ENCODE results near the gene LPA. TPM values are rescaled to one million over a fixed set of nuclear protein-coding genes. Genes with fewer than 3 reads are reported as not detected.
A peak's percentile ranks its signal among the peaks of the same experiment; 100 is the strongest.

Gene LPA
- total RNA-seq, 2 donors from 2014 or later, result 0.52 to 3.6 TPM

DNA sequence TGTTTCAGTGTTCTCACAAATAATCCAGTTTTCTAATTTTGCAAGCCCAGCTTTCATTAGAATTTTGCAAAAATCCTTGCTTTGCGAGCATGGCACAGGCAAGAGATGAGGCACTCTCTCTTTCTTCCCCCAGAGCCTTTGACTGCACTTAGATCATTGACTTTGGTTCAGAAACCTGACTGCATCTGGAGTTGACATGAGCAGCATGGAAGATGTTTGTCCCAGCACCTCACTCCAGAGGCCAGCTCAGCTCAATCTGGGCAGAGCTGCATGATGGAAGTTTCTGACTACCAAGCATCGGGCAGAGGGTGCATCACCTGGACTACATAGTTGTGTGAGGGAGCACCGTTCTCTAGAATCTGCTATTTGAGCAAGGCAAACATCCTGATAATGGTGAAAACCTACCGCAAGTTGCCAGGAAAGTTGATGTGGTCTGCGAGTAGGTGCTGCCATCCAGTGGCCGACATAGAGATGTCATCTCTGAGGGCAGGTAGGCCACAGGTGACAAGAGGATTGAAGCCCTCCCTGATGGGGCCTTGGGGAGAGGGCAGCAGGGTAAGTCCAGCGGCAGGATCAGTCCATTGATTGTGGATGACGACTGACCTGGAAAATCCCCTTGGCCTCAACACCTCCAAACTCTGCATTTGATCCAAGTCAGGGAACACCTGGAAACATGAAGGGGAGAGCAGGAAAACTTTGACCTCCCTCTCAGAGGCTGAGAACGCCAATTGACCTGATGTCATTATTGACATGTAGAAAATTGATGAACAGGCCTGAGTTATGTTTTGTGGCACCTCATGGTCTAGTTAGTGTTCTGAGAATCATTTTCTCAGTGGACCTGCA is 3.8 kb upstream of the LPA start:
- TF ChIP-seq, protein P1, sequence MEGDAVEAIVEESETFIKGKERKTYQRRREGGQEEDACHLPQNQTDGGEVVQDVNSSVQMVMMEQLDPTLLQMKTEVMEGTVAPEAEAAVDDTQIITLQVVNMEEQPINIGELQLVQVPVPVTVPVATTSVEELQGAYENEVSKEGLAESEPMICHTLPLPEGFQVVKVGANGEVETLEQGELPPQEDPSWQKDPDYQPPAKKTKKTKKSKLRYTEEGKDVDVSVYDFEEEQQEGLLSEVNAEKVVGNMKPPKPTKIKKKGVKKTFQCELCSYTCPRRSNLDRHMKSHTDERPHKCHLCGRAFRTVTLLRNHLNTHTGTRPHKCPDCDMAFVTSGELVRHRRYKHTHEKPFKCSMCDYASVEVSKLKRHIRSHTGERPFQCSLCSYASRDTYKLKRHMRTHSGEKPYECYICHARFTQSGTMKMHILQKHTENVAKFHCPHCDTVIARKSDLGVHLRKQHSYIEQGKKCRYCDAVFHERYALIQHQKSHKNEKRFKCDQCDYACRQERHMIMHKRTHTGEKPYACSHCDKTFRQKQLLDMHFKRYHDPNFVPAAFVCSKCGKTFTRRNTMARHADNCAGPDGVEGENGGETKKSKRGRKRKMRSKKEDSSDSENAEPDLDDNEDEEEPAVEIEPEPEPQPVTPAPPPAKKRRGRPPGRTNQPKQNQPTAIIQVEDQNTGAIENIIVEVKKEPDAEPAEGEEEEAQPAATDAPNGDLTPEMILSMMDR (IDR thresholded peaks at IDR 0.05), result peak; percentile 37 to 68 (median 53)
- TF ChIP-seq POLR2A (IDR thresholded peaks at IDR 0.05), result no peak
- peaks cover 0 to 5% of the 10 kb centered on the region in 2 donors for H3K27me3 ChIP-seq
- peaks cover 3% of the 10 kb centered on the region for H3K4me1 ChIP-seq
- DNase-seq (peak; percentile 56 to 63 (median 60)), ATAC-seq (peak; percentile 68)
- 19 to 23% methylated on average over 9 of the region's 9 CpGs for WGBS, 2 donors
- intact Hi-C loops (cut with DNase I), result no loop called here
- no peaks in the 10 kb centered on the region for H3K36me3 ChIP-seq (replicated peaks in 1 of 2; ENCODE audit: insufficient read depth in 1 of 2, low read depth in 2 of 2)
- H3K9me3 ChIP-seq, result no peaks in the 10 kb centered on the region
- H3K4me3 ChIP-seq, result no peak overlapping the region
- no peak overlapping the region for H3K27ac ChIP-seq

DNA sequence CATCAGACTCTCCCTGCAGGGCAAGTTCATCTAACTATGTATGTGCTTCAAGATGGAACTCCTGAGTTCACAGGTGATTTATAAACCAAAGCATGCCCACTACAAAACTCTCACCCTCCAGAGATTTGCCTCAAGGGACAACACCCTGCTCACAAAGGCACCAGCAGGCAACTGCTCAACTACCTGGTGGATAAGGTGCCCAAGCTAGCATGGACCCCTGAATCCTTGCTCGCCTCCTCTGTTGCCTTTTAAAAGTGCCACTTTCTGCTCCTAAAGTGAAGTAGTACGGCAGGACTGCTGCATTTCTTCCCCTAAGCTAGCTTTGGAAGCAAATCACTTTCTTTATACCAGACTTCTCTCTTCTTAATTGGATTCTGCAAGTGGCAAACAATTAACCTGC is 1.2 kb downstream of the LPA start:
- H3K9me3 ChIP-seq, result no peaks in the 10 kb centered on the region
- intact Hi-C loops (cut with DNase I), result no loop called here
- no peak overlapping the region for H3K4me3 ChIP-seq
- no peak for TF ChIP-seq POLR2A (IDR thresholded peaks at IDR 0.05)
- TF ChIP-seq, protein P1 (IDR thresholded peaks at IDR 0.05), result no peak
- peaks cover 0 to 5% of the 10 kb centered on the region in 2 donors for H3K27me3 ChIP-seq
- ATAC-seq (no peak), DNase-seq (no peak)
- no peaks in the 10 kb centered on the region for H3K36me3 ChIP-seq (replicated peaks in 1 of 2; ENCODE audit: insufficient read depth in 1 of 2, low read depth in 2 of 2)
- 74 to 83% methylated on average over 2 of the region's 2 CpGs for whole genome bisulfite sequencing, 2 donors
- H3K4me1 ChIP-seq, result peaks cover 3% of the 10 kb centered on the region
- H3K27ac ChIP-seq, result no peak overlapping the region

DNA sequence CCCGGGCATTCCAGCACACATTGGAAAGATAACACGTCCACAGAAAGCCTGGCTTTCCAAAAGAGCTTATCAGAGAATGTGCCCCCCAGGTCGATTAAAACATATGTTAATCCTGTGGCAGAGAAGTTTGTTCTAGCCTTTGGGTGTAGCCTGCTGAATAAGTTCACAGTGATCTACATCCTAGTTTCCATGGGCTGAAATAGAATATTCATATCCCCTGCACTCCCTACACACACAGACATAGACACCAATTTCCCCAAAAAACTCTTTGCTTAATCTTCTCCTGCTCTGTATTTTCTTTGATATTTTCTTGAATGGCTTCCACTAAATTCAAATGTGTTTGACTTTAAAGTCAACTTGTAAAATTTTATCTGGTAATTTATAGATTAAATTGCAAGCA is 1.6 kb downstream of the LPA start:
- no peaks in the 10 kb centered on the region for H3K36me3 ChIP-seq (replicated peaks in 1 of 2; ENCODE audit: insufficient read depth in 1 of 2, low read depth in 2 of 2)
- H3K4me3 ChIP-seq, result no peak overlapping the region
- H3K4me1 ChIP-seq, result peaks cover 3% of the 10 kb centered on the region
- H3K9me3 ChIP-seq, result no peaks in the 10 kb centered on the region
- H3K27ac ChIP-seq, result no peak overlapping the region
- 33 to 38% methylated on average over 3 of the region's 3 CpGs for WGBS, 2 donors
- intact Hi-C loops (cut with DNase I), result no loop called here
- peaks cover 0 to 5% of the 10 kb centered on the region in 2 donors for H3K27me3 ChIP-seq
- no peak for TF ChIP-seq POLR2A (IDR thresholded peaks at IDR 0.05)
- TF ChIP-seq, protein P1 (IDR thresholded peaks at IDR 0.05), result no peak
- DNase-seq, result no peak
- ATAC-seq, result no peak

DNA sequence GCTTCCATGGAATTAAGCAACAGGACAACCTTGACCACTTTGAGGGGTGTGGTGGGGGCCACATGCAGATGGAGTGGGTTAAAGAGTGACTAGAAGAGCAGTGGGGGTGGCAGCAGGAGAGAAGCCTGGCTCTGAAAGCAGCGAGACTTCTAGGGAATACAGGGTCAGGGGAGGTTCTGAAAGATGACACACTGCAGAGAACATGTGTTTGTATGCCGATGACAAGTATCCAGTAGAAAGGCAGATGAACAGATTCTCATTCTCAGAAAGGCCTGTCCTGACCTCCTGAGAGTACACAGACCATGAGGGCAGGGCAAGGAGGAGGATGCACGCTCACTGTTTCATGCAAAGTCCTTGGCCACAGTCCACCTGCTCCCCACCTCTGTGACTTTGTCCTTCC is 2.9 kb downstream of the LPA start:
- Histone ChIP-seq H3K36me3 (replicated peaks in 1 of 2; ENCODE audit: insufficient read depth in 1 of 2, low read depth in 2 of 2) (no peaks in the 10 kb centered on the region), H3K27me3 (peaks cover 0 to 2% of the 10 kb centered on the region in 2 donors), H3K4me1 (peaks cover 3% of the 10 kb centered on the region), H3K4me3 (no peak overlapping the region), H3K9me3 (peaks cover 0 to 4% (median 0%) of the 10 kb centered on the region in 3 donors), H3K27ac (no peak overlapping the region)
- ATAC-seq (no peak), DNase-seq (no peak)
- intact Hi-C loops (cut with DNase I), result no loop called here
- 61 to 89% methylated on average over 3 of the region's 3 CpGs for WGBS, 2 donors
- TF ChIP-seq POLR2A (IDR thresholded peaks at IDR 0.05), result no peak

DNA sequence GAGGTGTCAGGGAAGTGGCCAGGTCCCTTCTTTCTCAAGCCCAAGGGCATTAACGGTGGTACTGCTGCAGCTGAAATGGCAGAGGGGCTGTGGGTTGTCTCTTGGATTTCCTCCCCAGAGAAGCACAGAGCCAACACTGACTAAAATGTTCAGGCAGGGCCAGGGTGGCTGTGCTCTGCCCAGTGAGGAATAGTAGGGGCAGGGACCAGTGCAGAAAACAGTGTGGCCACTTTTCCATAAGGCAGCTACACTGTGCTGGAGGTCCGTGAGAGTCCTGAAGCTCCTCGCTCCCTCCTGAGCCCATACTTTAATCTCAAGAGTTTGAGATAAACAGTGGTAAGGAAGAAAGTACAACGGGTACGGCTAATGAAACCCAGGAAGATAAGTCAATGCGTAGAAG is 4.5 kb downstream of the LPA start:
- Histone ChIP-seq H3K36me3 (replicated peaks in 1 of 2; ENCODE audit: insufficient read depth in 1 of 2, low read depth in 2 of 2) (no peaks in the 10 kb centered on the region), H3K4me3 (no peak overlapping the region), H3K27me3 (no peaks in the 10 kb centered on the region), H3K4me1 (peaks cover 3% of the 10 kb centered on the region), H3K27ac (no peak overlapping the region), H3K9me3 (peaks cover 0 to 4% (median 0%) of the 10 kb centered on the region in 3 donors)
- TF ChIP-seq, protein P1 (IDR thresholded peaks at IDR 0.05), result no peak
- no peak for TF ChIP-seq POLR2A (IDR thresholded peaks at IDR 0.05)
- 79 to 92% methylated on average over 6 of the region's 6 CpGs for WGBS, 2 donors
- DNase-seq (no peak), ATAC-seq (no peak)
- intact Hi-C loops (cut with DNase I), result no loop called here

Data from body of pancreas (tissue), 4 donors.